ENCODE measurements around the gene RPL18. TPM values are rescaled to one million over a fixed set of nuclear protein-coding genes. Genes with fewer than 3 reads are reported as not detected.

RPL18 gene
- total RNA-seq = 1,037 and 1,647 TPM in 2 replicates

GRCh38 chr19:48618916-48619691 is at the start of gene RPL18, which contains the start of gene SPHK2:
Gene RPL18, minus strand, starts transcription at chr19:48619178. Its CDS starts 35 bp downstream, at chr19:48619143.
Gene SPHK2, plus strand, starts transcription at chr19:48619506. Its CDS starts 1,009 bp downstream, at chr19:48620515.

GRCh38 chr19:48646001-48646721 is 27.2 kb upstream of the RPL18 start, which contains the start of gene CA11:
Gene CA11, minus strand, starts transcription at chr19:48646187. Its CDS starts 555 bp downstream, at chr19:48645632.

GRCh38 chr19:48636859-48637448 is 18.0 kb upstream of the RPL18 start, which contains the start of gene DBP:
Gene DBP, minus strand, starts transcription at chr19:48637379. Its CDS starts 385 bp downstream, at chr19:48636994.

GRCh38 chr19:48614436-48615230 is 4.3 kb downstream of the RPL18 start, which contains the start of gene FAM83E:
Gene FAM83E, minus strand, starts transcription at chr19:48615076. Its CDS starts 1,704 bp downstream, at chr19:48613372.

GRCh38 chr19:48606463-48607358 is 12.3 kb downstream of the RPL18 start, which contains the start of gene SPACA4:
Gene SPACA4, plus strand, starts transcription at chr19:48606742. Its CDS starts 237 bp downstream, at chr19:48606979.

Other genes starting within 250 kb of the RPL18 start
- gene KDELR1, start 227.6 kb downstream of the RPL18 start, total RNA-seq = 76.6 and 96.8 TPM in 2 replicates
- gene GRIN2D, start 225.5 kb downstream of the RPL18 start, total RNA-seq = 1.5 and 2.5 TPM in 2 replicates
- 26.1 and 50.7 TPM in 2 replicates for gene GRWD1, start 173.2 kb downstream of the RPL18 start, total RNA-seq
- 0.59 and 1.5 TPM in 2 replicates for gene KCNJ14, start 163.6 kb downstream of the RPL18 start, total RNA-seq
- gene CYTH2, start 149.8 kb downstream of the RPL18 start, total RNA-seq = 33.5 and 37.4 TPM in 2 replicates
- 1.7 and 2.1 TPM in 2 replicates for gene LMTK3, start 107.3 kb downstream of the RPL18 start, total RNA-seq
- not detected in 2 replicates for gene SULT2B1, start 67.0 kb downstream of the RPL18 start, total RNA-seq
- gene SPACA4, start 12.4 kb downstream of the RPL18 start, total RNA-seq = not detected in 2 replicates
- 0.30 and 0.88 TPM in 2 replicates for gene FAM83E, start 4.1 kb downstream of the RPL18 start, total RNA-seq
- 8.2 and 8.6 TPM in 2 replicates for gene SPHK2, start 328 bp upstream of the RPL18 start, total RNA-seq
- gene DBP, start 18.2 kb upstream of the RPL18 start, total RNA-seq = 1.2 and 3.3 TPM in 2 replicates
- gene CA11, start 27.0 kb upstream of the RPL18 start, total RNA-seq = 0.18 and 0.30 TPM in 2 replicates
- gene NTN5, start 53.8 kb upstream of the RPL18 start, total RNA-seq = 0.14 TPM in 1 of 2 replicates, not detected in the other
- not detected in 2 replicates for gene FUT2, start 76.8 kb upstream of the RPL18 start, total RNA-seq
- gene MAMSTR, start 100.5 kb upstream of the RPL18 start, total RNA-seq = 0.55 and 0.59 TPM in 2 replicates
- gene RASIP1, start 121.4 kb upstream of the RPL18 start, total RNA-seq = 0.74 and 0.89 TPM in 2 replicates
- gene IZUMO1, start 127.7 kb upstream of the RPL18 start, total RNA-seq = under 0.01 TPM in 1 of 2 replicates, not detected in the other
- gene FUT1, start 133.5 kb upstream of the RPL18 start, total RNA-seq = 0.28 and 0.30 TPM in 2 replicates
- gene FGF21, start 136.3 kb upstream of the RPL18 start, total RNA-seq = not detected in 2 replicates
- gene BCAT2, start 191.9 kb upstream of the RPL18 start, total RNA-seq = 17.8 and 34.5 TPM in 2 replicates
- gene HSD17B14, start 217.3 kb upstream of the RPL18 start, total RNA-seq = 5.5 and 19.0 TPM in 2 replicates
- gene PLEKHA4, start 249.4 kb upstream of the RPL18 start, total RNA-seq = 4.2 and 6.6 TPM in 2 replicates

Measured in smooth muscle cell of the umbilical artery (primary cell).